ENCODE data around the gene SSBP4. TPM values are rescaled to one million over a fixed set of nuclear protein-coding genes. Genes with fewer than 3 reads are reported as not detected.
A peak's percentile ranks its signal among the peaks of the same experiment; 100 is the strongest.

SSBP4 gene
- total and polyA plus RNA-seq, 2 experiments from 2014 or later, result 44.4 to 52.0 TPM

DNA sequence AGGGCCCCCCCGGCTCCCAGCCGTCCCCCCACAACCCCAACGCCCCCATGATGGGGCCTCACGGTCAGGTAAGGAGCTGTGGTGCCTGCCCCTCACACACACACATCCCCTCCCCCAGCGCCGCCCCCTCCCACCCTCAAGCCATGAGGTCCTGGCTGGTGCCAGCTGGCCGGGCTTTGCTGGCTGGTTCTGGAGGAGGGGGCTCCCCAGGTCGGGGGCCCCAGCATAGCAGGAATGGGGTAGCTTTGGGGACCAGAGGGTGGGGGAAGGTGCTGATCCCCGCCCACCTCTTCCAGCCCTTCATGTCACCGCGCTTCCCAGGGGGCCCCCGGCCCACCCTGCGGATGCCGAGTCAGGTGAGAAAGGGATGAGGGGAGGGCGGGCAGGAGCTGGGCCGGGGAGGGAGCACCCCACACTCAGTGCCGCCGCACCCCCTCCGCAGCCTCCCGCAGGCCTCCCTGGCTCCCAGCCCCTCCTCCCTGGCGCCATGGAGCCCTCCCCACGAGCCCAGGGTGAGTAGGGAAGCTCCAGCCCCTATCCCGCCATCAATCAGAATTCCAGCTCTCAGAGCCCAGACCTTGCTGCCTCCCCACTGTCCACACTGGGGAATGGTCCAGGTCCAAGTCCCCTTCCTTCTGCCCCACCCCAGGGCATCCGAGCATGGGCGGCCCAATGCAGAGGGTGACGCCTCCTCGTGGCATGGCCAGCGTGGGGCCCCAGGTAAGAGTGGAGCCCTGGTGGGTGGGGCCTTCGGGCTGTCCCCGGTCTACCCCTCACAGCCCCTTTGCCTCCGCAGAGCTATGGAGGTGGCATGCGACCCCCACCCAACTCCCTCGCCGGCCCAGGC lies 12.4 kb downstream of the SSBP4 start:
- H3K9me3 Mint-ChIP-seq, result no peaks in the 10 kb centered on the region
- Histone ChIP-seq H3K27me3 (ENCODE audit: insufficient read depth) (no peaks in the 10 kb centered on the region), H3K4me1 (ENCODE audit: insufficient read depth) (peaks cover 44% of the 10 kb centered on the region), H4K20me1 (replicated peaks; ENCODE audit: insufficient read depth) (peaks cover 3% of the 10 kb centered on the region), H2AFZ (no peak overlapping the region), H3K4me2 (peak overlapping the region; percentile 64), H3K9me2 (ENCODE audit: insufficient read depth) (no peaks in the 10 kb centered on the region), H3K79me2 (replicated peaks; ENCODE audit: insufficient read depth) (no peaks in the 10 kb centered on the region), H3K27ac (ENCODE audit: low read depth) (no peak overlapping the region), H3K4me3 (peak overlapping the region; percentile 20; the same call in 1 of the 2 replicates), H3K36me3 (ENCODE audit: insufficient read depth) (no peaks in the 10 kb centered on the region), H3F3A (replicated peaks; ENCODE audit: low read depth) (peaks cover 19% of the 10 kb centered on the region)
- DNase-seq (ENCODE audit: low spot score) (peak; percentile 39), ATAC-seq (no peak)
- peaks cover 23% of the 10 kb centered on the region for H3K27me3 Mint-ChIP-seq (ENCODE audit: insufficient read depth, low read depth, poor library complexity)
- peaks cover 17% of the 10 kb centered on the region for H3K36me3 Mint-ChIP-seq (ENCODE audit: low read depth)
- peaks cover 19% of the 10 kb centered on the region for H3K4me1 Mint-ChIP-seq
- 0 out of 3 replicates have a peak overlapping the region, but pooled peaks have one; percentile 47 for H3K4me3 Mint-ChIP-seq
- H3K27ac Mint-ChIP-seq, result no peak overlapping the region
- TF ChIP-seq CREB1 (CRISPR knock-in tag; IDR thresholded peaks at IDR 0.05; ENCODE audit: low read depth) (no peak), EZH2 (IDR thresholded peaks at IDR 0.05; ENCODE audit: low read depth, unreplicated experiment) (no peak)

DNA sequence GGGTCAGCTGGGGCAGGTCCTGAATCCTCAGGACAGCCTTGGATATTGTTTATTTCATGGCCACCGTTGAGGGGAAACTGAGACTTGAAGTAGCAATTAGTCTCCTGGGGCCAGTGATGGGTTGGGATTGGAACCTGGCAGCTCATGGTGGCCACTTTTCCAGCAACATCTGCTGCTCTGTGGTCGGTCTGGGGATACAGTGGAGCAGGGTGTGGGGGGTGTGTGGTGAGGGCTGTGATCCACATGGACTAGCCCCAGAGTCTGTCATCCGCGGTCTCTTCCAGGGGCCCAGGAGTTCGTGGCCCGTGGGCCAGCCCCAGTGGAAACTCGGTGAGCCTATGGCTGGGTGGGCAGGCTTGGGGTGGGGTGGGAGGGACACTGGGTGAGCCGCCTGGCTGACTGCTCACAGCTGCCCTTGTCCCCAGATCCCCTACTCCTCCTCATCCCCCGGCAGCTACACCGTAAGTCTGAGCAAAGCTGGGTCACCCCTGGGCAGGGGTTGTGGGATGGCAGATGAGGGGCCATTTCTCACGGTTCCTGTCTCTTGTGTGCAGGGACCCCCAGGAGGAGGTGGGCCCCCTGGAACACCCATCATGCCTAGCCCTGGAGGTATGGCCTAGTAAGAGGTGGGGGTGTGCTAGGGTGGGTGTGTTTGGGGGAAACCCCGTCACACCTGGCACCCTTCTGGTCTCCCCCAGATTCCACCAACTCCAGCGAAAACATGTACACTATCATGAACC lies 13.2 kb downstream of the SSBP4 start:
- Histone ChIP-seq H4K20me1 (replicated peaks; ENCODE audit: insufficient read depth) (peaks cover 3% of the 10 kb centered on the region), H3K79me2 (replicated peaks; ENCODE audit: insufficient read depth) (no peaks in the 10 kb centered on the region), H3K4me3 (peak overlapping the region; percentile 66), H3K27ac (ENCODE audit: low read depth) (no peak overlapping the region), H3K9me2 (ENCODE audit: insufficient read depth) (no peaks in the 10 kb centered on the region), H3K27me3 (ENCODE audit: insufficient read depth) (no peaks in the 10 kb centered on the region), H2AFZ (no peak overlapping the region), H3K4me2 (peak overlapping the region; percentile 86), H3K36me3 (ENCODE audit: insufficient read depth) (no peaks in the 10 kb centered on the region), H3K4me1 (ENCODE audit: insufficient read depth) (peaks cover 44% of the 10 kb centered on the region), H3F3A (replicated peaks; ENCODE audit: low read depth) (peaks cover 20% of the 10 kb centered on the region)
- TF ChIP-seq ZNF114 (CRISPR knock-in tag; IDR thresholded peaks at IDR 0.05) (no peak), STAT1 (IDR thresholded peaks at IDR 0.05; ENCODE audit: unreplicated experiment) (no peak)
- TF ChIP-seq, protein P1, sequence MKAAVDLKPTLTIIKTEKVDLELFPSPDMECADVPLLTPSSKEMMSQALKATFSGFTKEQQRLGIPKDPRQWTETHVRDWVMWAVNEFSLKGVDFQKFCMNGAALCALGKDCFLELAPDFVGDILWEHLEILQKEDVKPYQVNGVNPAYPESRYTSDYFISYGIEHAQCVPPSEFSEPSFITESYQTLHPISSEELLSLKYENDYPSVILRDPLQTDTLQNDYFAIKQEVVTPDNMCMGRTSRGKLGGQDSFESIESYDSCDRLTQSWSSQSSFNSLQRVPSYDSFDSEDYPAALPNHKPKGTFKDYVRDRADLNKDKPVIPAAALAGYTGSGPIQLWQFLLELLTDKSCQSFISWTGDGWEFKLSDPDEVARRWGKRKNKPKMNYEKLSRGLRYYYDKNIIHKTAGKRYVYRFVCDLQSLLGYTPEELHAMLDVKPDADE (IDR thresholded peaks at IDR 0.05), result no peak
- Mint-ChIP-seq H3K4me1 (peaks cover 19% of the 10 kb centered on the region), H3K36me3 (ENCODE audit: low read depth) (peaks cover 18% of the 10 kb centered on the region), H3K9me3 (no peaks in the 10 kb centered on the region), H3K27me3 (ENCODE audit: insufficient read depth, low read depth, poor library complexity) (peaks cover 25% of the 10 kb centered on the region), H3K4me3 (peak overlapping the region; percentile 66), H3K27ac (no peak overlapping the region)
- ATAC-seq (no peak), DNase-seq (ENCODE audit: low spot score) (peak; percentile 26)

DNA sequence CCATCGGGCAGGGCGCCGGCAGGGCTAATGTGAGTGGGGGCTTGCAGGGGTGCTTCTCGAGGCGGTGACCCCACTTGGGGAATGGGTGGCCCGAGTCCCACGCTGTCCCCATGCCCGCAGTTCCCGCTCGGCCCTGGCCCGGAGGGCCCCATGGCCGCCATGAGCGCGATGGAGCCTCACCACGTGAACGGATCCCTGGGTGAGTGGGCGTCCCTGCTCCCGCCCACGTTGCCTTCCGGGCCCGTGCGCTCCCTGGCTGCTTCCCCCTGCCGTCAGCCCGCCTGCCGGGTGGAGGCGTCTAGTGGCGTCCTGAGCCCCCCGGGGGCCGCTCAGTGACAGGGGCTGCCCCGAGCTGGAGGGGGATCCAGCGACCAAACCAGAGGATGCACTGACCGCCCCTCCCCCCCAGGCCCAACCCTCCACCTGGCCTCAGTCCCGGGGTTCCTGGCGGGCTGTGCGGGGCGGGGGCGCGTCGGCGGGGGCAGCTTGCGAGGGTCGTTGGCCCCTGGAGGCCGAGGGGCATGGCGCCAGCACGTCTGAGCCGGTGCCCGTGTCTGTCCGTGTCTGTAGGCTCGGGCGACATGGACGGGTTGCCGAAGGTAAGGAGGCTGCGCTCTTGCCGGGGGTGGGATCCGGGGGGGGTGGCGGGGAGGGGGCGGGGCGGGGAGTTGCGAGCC lies 14.0 kb downstream of the SSBP4 start:
- H3K79me2 ChIP-seq (replicated peaks; ENCODE audit: insufficient read depth), result no peaks in the 10 kb centered on the region
- DNase-seq (ENCODE audit: low spot score), result peak; percentile 70
- H3K4me3 ChIP-seq, result peak overlapping the region; percentile 66
- TF ChIP-seq POLR2AphosphoS5 (IDR thresholded peaks at IDR 0.05; ENCODE audit: low read depth) (peak; percentile 28; the same call in 1 of the 2 replicates), EZH2phosphoT487 (IDR thresholded peaks at IDR 0.05; ENCODE audit: unreplicated experiment) (no peak), EZH2 (IDR thresholded peaks at IDR 0.05; ENCODE audit: low read depth, unreplicated experiment) (no peak)
- H2AFZ ChIP-seq, result no peak overlapping the region
- Mint-ChIP-seq H3K4me1 (peaks cover 19% of the 10 kb centered on the region), H3K9me3 (no peaks in the 10 kb centered on the region), H3K36me3 (ENCODE audit: low read depth) (peaks cover 18% of the 10 kb centered on the region), H3K4me3 (peak overlapping the region; percentile 66), H3K27ac (no peak overlapping the region), H3K27me3 (ENCODE audit: insufficient read depth, low read depth, poor library complexity) (peaks cover 25% of the 10 kb centered on the region)
- no peak overlapping the region for H3K27ac ChIP-seq (ENCODE audit: low read depth)
- H3K4me2 ChIP-seq, result peak overlapping the region; percentile 86
- no peaks in the 10 kb centered on the region for H3K9me2 ChIP-seq (ENCODE audit: insufficient read depth)
- peaks cover 44% of the 10 kb centered on the region for H3K4me1 ChIP-seq (ENCODE audit: insufficient read depth)
- peaks cover 3% of the 10 kb centered on the region for H4K20me1 ChIP-seq (replicated peaks; ENCODE audit: insufficient read depth)
- H3K36me3 ChIP-seq (ENCODE audit: insufficient read depth), result no peaks in the 10 kb centered on the region
- peaks cover 20% of the 10 kb centered on the region for H3F3A ChIP-seq (replicated peaks; ENCODE audit: low read depth)
- H3K27me3 ChIP-seq (ENCODE audit: insufficient read depth), result no peaks in the 10 kb centered on the region
- no peak for ATAC-seq
